K562 (cell line): ENCODE results near the gene ZSCAN22. TPM values are rescaled to one million over a fixed set of nuclear protein-coding genes. Genes with fewer than 3 reads are reported as not detected.

Experiments
- CREB5 ChIP-seq: fragments of 250-450 bp; sonication (Bioruptor Pico); IDR thresholded peaks from 2 replicates; pipeline ENCODE4 v1.5.0; 2020; ENCODE audit warnings: mild to moderate bottlenecking
- HINFP ChIP-seq: fragments of 450-650 bp; conservative IDR thresholded peaks from 2 replicates; pipeline ENCODE4 v1.6.1; 2016; ENCODE audit warnings: missing genetic modification characterization, low read depth, mild to moderate bottlenecking, control low read depth, missing compliant biosample characterization
- KDM4B ChIP-seq, 2 experiments: fragments of 450-650 bp in 1 of 2; sonication (generic) in 1 of 2; IDR thresholded peaks; 2 replicates each; pipeline ENCODE4 v1.6.1; 2016 to 2017; ENCODE audit warnings: borderline replicate concordance in 2 of 2, antibody characterized with exemption in 1 of 2, low read depth in 1 of 2, mild to moderate bottlenecking in 1 of 2
- PHF8 ChIP-seq: fragments of 200-600 bp; sonication (generic); IDR thresholded peaks from 2 replicates; pipeline ENCODE4 v1.6.1; 2012; ENCODE audit warnings: mixed run types, mild to moderate bottlenecking, inconsistent platforms, low read length, moderate library complexity, borderline replicate concordance
- RBM25 ChIP-seq: fragments of 200-400 bp; formaldehyde crosslinking; IDR thresholded peaks from 2 replicates; pipeline ENCODE4 v1.6.1; 2018; ENCODE audit warnings: low read length, low read depth, moderate library complexity; ENCODE audit not compliant: severe bottlenecking
- SMARCC2 ChIP-seq: fragments of 450-650 bp; IDR thresholded peaks from 2 replicates; pipeline ENCODE4 v1.6.1; 2017; ENCODE audit warnings: antibody characterized with exemption, moderate library complexity, mild to moderate bottlenecking, low read depth
- polyA plus RNA-seq, 8 experiments: library from polyadenylated mRNA; depleted of rRNA in 4 of 8; stranded (reverse) in 5 of 8; unstranded in 3 of 8; fragments of >200 nt; fragmentation: Nextera tagmentation in 2 of 8; fragmentation: Illumina TruSeq in 1 of 8; extraction: Ambion mirVana in 2 of 8; extraction: Trizol in 1 of 8; gene quantifications; 2 replicates each; pipeline versions ENCODE4 v1.2.1 to v1.2.3, GENCODE V29; 2011 to 2014; ENCODE audit warnings: inconsistent platforms in 1 of 8, missing spikeins in 1 of 8
- total RNA-seq, 7 experiments: library from RNA; depleted of rRNA in 6 of 7; stranded (reverse); fragments of >200 nt in 6 of 7; fragmentation: Illumina TruSeq in 2 of 7; extraction: Trizol in 2 of 7; gene quantifications; 2 replicates each; pipeline versions ENCODE4 v1.2.1 to v1.2.3, GENCODE V29; 2011 to 2021; ENCODE audit warnings: low replicate concordance in 1 of 7

The ZSCAN22 gene
- total and polyA plus RNA-seq, 9 of the 15 experiments (the other 6 are each of a cell fraction or from before 2014, with no cell fraction given) = 0.98 to 5.3 (median 3.0) TPM

- TF ChIP-seq HINFP (tag) (no peak), SMARCC2 (no peak), PHF8 (peak; percentile 61; the same call in 1 of the 2 replicates), CREB5 (CRISPR knock-in tag) (no peak), KDM4B (IDR thresholded peaks at IDR 0.05; ENCODE audit: borderline replicate concordance in 2 of 2, low read depth in 1 of 2) (no peak; a peak in 1 of 4 replicates), RBM25 (no peak)
These were observed 53.4 kb downstream of the ZSCAN22 start (continued) for GRCh38 chr19:58380037-58380661.
